22Rv1 (cell line): ENCODE measurements around the gene SMOC2.

ENCODE experiments used
- ZFX ChIP-seq: fragments of 450-650 bp; IDR thresholded peaks from 2 replicates; pipeline ENCODE4 v1.6.1; 2017; ENCODE audit warnings: antibody characterized with exemption, borderline replicate concordance
- TF ChIP-seq, protein P1 (sequence below): fragments of 450-650 bp; IDR thresholded peaks from 2 replicates; pipeline ENCODE4 v1.5.1; 2017; ENCODE audit warnings: mild to moderate bottlenecking

DNA sequence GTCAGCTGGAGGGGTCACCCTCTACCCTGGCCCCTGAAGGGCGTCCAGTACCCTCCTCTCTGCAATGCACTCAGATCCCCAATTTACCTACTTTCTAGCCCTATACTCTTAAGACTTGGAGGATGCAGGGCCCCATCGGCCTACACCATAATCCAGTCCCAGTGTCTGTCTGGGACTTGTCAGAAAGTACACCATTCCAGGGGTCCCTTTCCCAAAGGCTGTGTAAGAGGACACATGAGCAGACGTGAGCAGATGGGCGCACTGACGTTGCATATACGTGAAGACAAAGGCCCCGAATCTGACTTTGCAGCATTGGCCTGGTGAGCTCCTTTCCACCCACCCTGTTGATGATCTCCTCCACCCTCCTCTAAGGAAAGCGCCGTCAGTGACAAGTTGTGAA, 20.9 kb upstream of the SMOC2 start:
- TF ChIP-seq, protein P1, sequence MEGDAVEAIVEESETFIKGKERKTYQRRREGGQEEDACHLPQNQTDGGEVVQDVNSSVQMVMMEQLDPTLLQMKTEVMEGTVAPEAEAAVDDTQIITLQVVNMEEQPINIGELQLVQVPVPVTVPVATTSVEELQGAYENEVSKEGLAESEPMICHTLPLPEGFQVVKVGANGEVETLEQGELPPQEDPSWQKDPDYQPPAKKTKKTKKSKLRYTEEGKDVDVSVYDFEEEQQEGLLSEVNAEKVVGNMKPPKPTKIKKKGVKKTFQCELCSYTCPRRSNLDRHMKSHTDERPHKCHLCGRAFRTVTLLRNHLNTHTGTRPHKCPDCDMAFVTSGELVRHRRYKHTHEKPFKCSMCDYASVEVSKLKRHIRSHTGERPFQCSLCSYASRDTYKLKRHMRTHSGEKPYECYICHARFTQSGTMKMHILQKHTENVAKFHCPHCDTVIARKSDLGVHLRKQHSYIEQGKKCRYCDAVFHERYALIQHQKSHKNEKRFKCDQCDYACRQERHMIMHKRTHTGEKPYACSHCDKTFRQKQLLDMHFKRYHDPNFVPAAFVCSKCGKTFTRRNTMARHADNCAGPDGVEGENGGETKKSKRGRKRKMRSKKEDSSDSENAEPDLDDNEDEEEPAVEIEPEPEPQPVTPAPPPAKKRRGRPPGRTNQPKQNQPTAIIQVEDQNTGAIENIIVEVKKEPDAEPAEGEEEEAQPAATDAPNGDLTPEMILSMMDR: no peak
- TF ChIP-seq ZFX: no peak
